NCI-H1092 (cell line): ENCODE measurements around the gene APEX2.
"Not testable (repeated sequence)": the region's sequence is repeated elsewhere in the genome, so short reads cannot be mapped to it uniquely, and the experiment has no call there.

Source experiments
- DNase-seq: peaks from one replicate; lab custom pipeline; 2025; lab: John Stamatoyannopoulos, UW

The APEX2 gene

GRCh38 chrX:54999717-55000598 is at the start of gene APEX2:
APEX2 (plus strand) TSS chrX:55000363; CDS start chrX:55000423, 60 bp downstream.
- DNase-seq = peak; percentile 88

GRCh38 chrX:54950730-54951375 is 49.3 kb upstream of the APEX2 start:
- DNase-seq = peak; percentile 87

- no peak for DNase-seq
Measured at GRCh38 chrX:54961750-54962149, 38.4 kb upstream of the APEX2 start.

GRCh38 chrX:54964766-54965497 is 35.2 kb upstream of the APEX2 start:
- no peak for DNase-seq

- DNase-seq = no peak
Measured at GRCh38 chrX:54977387-54977786, 22.8 kb upstream of the APEX2 start.

- no peak for DNase-seq
Measured at GRCh38 chrX:54978448-54978847, 21.7 kb upstream of the APEX2 start.

- no peak for DNase-seq
Measured at GRCh38 chrX:54979432-54979831, 20.7 kb upstream of the APEX2 start.

- no peak for DNase-seq
Measured at GRCh38 chrX:54980334-54980733, 19.8 kb upstream of the APEX2 start.

GRCh38 chrX:54983306-54983705 is 16.9 kb upstream of the APEX2 start:
- DNase-seq = not testable (repeated sequence)

GRCh38 chrX:54991706-54992105 is 8.5 kb upstream of the APEX2 start:
- DNase-seq = no peak

GRCh38 chrX:54992911-54993622 is 7.1 kb upstream of the APEX2 start:
- DNase-seq = no peak

GRCh38 chrX:54994099-54994498 is 6.1 kb upstream of the APEX2 start, which contains the start of gene PFKFB1:
PFKFB1 (minus strand) TSS chrX:54994188; CDS start chrX:54994007, 181 bp downstream.
- no peak for DNase-seq

- DNase-seq = no peak
Measured at GRCh38 chrX:54994668-54995351, 5.4 kb upstream of the APEX2 start.

- no peak for DNase-seq
Measured at GRCh38 chrX:54995621-54996020, 4.5 kb upstream of the APEX2 start.

GRCh38 chrX:55004231-55004630 is 4.1 kb downstream of the APEX2 start:
- no peak for DNase-seq

GRCh38 chrX:55005256-55005655 is 5.1 kb downstream of the APEX2 start:
- no peak for DNase-seq

GRCh38 chrX:55006827-55007621 is 6.9 kb downstream of the APEX2 start:
- DNase-seq = no peak

- no peak for DNase-seq
Measured at GRCh38 chrX:55007656-55008055, 7.5 kb downstream of the APEX2 start.

GRCh38 chrX:55008571-55009358 is 8.6 kb downstream of the APEX2 start:
- DNase-seq = no peak

GRCh38 chrX:55011294-55011693 is 11.1 kb downstream of the APEX2 start:
- no peak for DNase-seq
